GM12864 (cell line): ENCODE data around the gene SAMHD1.
"Not testable (repeated sequence)": the region's sequence is repeated elsewhere in the genome, so short reads cannot be mapped to it uniquely, and the experiment has no call there.

Experiments used
- DNase-seq: peaks from one replicate; pipeline ENCODE4 v3.0.0-alpha.2; 2011; ENCODE audit warnings: low read depth
- H3K4me3 ChIP-seq: 2 replicates; pipeline ENCODE4 v1.5.1; 2011; ENCODE audit warnings: mild to moderate bottlenecking, low read depth, low read length, control low read depth
- TF ChIP-seq, protein P1 (sequence below): IDR thresholded peaks from 2 replicates; pipeline ENCODE4 v1.5.1; 2011; ENCODE audit warnings: low read depth, mild to moderate bottlenecking, moderate library complexity, low read length, control low read depth, inconsistent platforms; ENCODE audit errors: missing control alignments

The SAMHD1 gene

GRCh38 chr20:36880741-36881250 is 70.7 kb downstream of the SAMHD1 start:
- no peak for DNase-seq
- no peak overlapping the region for H3K4me3 ChIP-seq
- TF ChIP-seq, protein P1, sequence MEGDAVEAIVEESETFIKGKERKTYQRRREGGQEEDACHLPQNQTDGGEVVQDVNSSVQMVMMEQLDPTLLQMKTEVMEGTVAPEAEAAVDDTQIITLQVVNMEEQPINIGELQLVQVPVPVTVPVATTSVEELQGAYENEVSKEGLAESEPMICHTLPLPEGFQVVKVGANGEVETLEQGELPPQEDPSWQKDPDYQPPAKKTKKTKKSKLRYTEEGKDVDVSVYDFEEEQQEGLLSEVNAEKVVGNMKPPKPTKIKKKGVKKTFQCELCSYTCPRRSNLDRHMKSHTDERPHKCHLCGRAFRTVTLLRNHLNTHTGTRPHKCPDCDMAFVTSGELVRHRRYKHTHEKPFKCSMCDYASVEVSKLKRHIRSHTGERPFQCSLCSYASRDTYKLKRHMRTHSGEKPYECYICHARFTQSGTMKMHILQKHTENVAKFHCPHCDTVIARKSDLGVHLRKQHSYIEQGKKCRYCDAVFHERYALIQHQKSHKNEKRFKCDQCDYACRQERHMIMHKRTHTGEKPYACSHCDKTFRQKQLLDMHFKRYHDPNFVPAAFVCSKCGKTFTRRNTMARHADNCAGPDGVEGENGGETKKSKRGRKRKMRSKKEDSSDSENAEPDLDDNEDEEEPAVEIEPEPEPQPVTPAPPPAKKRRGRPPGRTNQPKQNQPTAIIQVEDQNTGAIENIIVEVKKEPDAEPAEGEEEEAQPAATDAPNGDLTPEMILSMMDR, result no peak

DNA sequence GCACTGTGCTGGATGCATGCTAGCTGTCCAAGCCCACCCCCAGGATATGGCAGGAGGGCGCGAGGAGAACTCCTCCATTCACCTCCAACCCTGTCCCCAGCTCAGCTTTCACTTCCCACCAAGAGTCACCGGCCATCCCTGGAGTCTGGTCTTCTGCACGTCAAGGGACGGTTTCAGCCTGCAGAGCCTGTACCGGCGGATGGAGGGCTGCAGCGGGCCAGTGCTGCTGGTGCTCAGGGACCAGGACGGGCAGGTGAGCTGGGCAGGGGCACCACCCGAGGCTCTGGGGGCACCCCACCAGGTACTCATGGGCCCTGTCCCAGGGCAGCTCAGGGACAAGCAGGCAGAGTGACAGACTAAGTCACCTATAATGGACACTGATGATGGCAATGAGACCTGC is 72.6 kb downstream of the SAMHD1 start:
- no peak overlapping the region for H3K4me3 ChIP-seq
- TF ChIP-seq, protein P1, result no peak
- no peak for DNase-seq

- DNase-seq, result no peak
- TF ChIP-seq, protein P1, result no peak
- H3K4me3 ChIP-seq, result no peak overlapping the region
Measured at GRCh38 chr20:36876473-36876833, 75.1 kb downstream of the SAMHD1 start.

- TF ChIP-seq, protein P1, result no peak
- DNase-seq, result no peak
- H3K4me3 ChIP-seq, result no peak within 1 kb of the TSS
Measured at GRCh38 chr20:36875702-36876472, 75.6 kb downstream of the SAMHD1 start, which contains the start of gene TLDC2. TLDC2 (plus strand) TSS chr20:36876138; CDS start chr20:36876175, 37 bp downstream.

DNA sequence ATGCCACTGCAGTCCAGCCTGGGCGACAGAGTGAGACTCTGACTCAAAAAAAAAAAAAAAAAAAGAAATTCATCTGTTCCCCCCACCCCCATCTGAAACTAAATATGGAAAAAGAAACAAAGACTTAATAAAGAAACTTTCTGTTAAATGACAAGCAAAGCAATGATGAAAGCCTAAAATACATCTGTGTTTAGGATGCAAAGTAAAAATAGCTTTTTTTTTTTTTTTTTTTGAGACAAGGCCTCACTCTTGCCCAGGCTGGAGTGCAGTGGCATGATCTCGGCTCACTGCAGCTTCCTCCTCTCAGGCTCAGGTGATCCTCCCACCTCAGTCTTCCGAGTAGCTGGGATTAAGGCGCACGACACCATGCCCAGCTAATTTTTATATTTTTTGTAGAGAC is 76.4 kb downstream of the SAMHD1 start:
- not testable (repeated sequence) for H3K4me3 ChIP-seq

GRCh38 chr20:36873498-36874189 is 77.9 kb downstream of the SAMHD1 start:
- no peak for DNase-seq
- TF ChIP-seq, protein P1, result no peak
- H3K4me3 ChIP-seq, result no peak overlapping the region

More for the DNA sequence above, 76.4 kb downstream of the SAMHD1 start:
- not testable (repeated sequence) for DNase-seq

DNA sequence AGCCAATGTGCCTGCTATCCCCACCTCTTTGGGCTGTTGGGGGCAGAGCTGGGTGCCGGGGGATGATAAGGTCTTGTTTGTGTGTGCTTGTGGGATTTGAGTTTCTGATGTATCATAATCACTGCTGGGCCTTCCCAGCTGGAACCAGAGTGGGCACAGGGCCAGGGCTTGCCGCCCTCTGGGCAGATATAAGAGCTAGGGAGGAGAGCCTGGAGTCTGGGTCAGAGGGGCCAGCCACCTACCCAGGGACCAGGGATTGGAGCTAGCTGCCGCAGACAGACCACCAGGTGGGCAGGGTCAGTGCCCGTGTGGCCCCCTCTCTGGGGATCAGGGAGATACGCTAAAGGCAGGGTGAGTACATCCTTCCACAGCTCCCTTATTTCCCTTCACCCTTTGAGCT is 78.7 kb downstream of the SAMHD1 start:
- DNase-seq, result no peak
- no peak overlapping the region for H3K4me3 ChIP-seq
- TF ChIP-seq, protein P1, result no peak
